ENCODE results near the gene FBXW7. TPM values are rescaled to one million over a fixed set of nuclear protein-coding genes. Genes with fewer than 3 reads are reported as not detected.

The FBXW7 gene
- total RNA-seq, 3 donors from 2014 or later, result 38.5 to 48.6 (median 39.4) TPM

DNA sequence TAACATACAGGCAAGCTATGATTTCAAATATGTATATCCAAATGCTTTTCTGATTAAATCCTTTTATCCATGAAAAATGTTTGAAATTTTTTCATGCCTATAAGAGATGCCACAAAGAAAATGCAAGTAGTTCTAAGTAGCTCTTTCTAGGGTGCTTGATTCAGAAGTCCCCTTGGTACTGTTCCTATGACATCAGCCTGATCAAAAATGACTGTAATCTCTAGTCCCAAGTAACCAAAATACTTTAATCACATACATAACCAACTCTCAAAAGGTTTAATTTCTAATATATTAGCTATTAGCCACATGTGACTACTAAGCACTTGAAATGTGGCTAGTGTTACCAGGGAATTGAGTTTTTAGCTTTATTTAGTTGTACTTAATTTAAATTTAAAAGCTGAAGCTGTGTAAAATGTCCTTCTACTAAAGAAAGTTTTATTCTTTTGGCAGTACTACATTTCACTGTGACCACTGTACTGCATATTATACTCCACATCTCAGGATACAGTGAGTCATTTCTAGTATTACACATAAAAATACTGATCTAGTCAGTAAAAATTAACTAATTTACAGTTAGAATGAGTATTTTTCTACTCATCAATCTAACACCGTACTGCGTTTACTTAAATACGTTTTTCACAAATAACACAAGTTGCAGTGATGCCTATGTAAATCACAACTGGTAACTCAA, 33.9 kb downstream of the FBXW7 start:
- no peak overlapping the region for H3K4me3 ChIP-seq
- H3K4me1 ChIP-seq (ENCODE audit: low read depth), result no peaks in the 10 kb centered on the region
- DNase-seq (no peak), ATAC-seq (no peak)
- no peaks in the 10 kb centered on the region for H3K36me3 ChIP-seq (ENCODE audit: low read depth)
- TF ChIP-seq, protein P1, sequence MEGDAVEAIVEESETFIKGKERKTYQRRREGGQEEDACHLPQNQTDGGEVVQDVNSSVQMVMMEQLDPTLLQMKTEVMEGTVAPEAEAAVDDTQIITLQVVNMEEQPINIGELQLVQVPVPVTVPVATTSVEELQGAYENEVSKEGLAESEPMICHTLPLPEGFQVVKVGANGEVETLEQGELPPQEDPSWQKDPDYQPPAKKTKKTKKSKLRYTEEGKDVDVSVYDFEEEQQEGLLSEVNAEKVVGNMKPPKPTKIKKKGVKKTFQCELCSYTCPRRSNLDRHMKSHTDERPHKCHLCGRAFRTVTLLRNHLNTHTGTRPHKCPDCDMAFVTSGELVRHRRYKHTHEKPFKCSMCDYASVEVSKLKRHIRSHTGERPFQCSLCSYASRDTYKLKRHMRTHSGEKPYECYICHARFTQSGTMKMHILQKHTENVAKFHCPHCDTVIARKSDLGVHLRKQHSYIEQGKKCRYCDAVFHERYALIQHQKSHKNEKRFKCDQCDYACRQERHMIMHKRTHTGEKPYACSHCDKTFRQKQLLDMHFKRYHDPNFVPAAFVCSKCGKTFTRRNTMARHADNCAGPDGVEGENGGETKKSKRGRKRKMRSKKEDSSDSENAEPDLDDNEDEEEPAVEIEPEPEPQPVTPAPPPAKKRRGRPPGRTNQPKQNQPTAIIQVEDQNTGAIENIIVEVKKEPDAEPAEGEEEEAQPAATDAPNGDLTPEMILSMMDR (IDR thresholded peaks at IDR 0.05), result no peak
- intact Hi-C loops (cut with DNase I, micrococcal nuclease), result loop anchor here (2.0 to 10.0 kb wide), 3 partner anchors 135 to 233 kb away; no protein-coding TSS in a partner anchor
- H3K9me3 ChIP-seq, result no peaks in the 10 kb centered on the region

DNA sequence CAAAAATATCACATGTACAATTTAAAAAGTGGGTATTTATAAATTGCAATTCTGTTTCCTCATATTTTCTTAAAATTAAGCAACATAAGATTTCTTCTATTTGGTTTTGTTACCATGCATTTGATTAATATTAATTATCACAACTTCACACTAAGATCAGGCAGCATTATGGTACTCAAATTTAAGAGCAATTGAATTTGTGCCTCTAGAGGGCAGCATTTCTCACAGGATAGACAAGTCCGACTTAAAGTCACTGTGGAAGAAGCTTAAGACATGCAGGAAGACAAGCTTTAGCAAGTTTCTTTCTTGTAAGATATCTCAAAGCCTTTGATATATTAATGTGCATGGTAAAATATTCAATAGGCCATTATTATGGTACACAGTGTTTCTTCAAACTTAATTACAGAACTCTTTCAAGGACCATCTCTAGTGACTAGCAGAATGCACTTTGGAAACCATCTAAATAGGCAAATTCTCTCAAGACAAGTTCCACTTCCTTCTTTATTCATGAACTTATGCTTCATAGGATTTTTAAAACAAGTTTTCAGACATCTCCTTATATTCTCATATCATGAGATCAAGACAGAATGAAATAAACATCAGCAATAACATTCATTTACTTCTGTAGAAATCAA, 35.0 kb downstream of the FBXW7 start:
- Histone ChIP-seq H3K4me3 (no peak overlapping the region), H3K9me3 (no peaks in the 10 kb centered on the region), H3K4me1 (ENCODE audit: low read depth) (no peaks in the 10 kb centered on the region), H3K36me3 (ENCODE audit: low read depth) (no peaks in the 10 kb centered on the region)
- ATAC-seq (peak; percentile 83), DNase-seq (peak in 1 of 3 donors; percentile 95)
- intact Hi-C loops (cut with DNase I, micrococcal nuclease), result loop anchor here (2.0 to 10.0 kb wide), 3 partner anchors 136 to 234 kb away; no protein-coding TSS in a partner anchor
- TF ChIP-seq, protein P1 (IDR thresholded peaks at IDR 0.05), result peak; percentile 69

- Histone ChIP-seq H3K36me3 (ENCODE audit: low read depth) (no peaks in the 10 kb centered on the region), H3K9me3 (no peaks in the 10 kb centered on the region), H3K4me3 (no peak overlapping the region), H3K4me1 (ENCODE audit: low read depth) (no peaks in the 10 kb centered on the region)
- TF ChIP-seq, protein P1 (IDR thresholded peaks at IDR 0.05), result no peak
- intact Hi-C loops (cut with DNase I, micrococcal nuclease), result loop anchor here (2.0 to 10.0 kb wide), 3 partner anchors 137 to 235 kb away; no protein-coding TSS in a partner anchor
- DNase-seq, result no peak
- no peak for ATAC-seq
These were observed 35.6 kb downstream of the FBXW7 start for GRCh38 chr4:152500275-152500674.

DNA sequence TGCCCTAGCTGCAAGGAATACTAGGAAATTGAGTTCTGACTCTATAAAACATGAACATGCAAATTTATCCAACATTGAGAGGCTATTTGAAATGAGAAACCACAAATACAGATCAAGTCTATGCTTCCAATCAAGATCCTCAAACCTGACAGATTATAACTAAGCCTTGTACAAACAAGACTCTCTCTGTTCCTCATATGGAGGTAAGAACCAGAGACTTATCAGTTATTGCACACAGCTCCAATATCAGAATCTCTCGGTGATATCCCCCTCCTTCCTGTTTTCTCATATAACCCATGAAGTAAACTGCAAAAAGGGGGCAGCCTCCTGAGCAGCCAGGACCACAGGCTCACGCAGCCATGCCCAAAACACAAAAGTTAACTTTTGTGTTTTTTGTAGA, 36.5 kb downstream of the FBXW7 start:
- ATAC-seq, result no peak
- Histone ChIP-seq H3K4me1 (ENCODE audit: low read depth) (no peaks in the 10 kb centered on the region), H3K4me3 (no peak overlapping the region), H3K36me3 (ENCODE audit: low read depth) (no peaks in the 10 kb centered on the region), H3K9me3 (no peaks in the 10 kb centered on the region)
- intact Hi-C loops (cut with DNase I, micrococcal nuclease), result no loop called here
- TF ChIP-seq, protein P1 (IDR thresholded peaks at IDR 0.05), result no peak
- DNase-seq, result no peak

DNA sequence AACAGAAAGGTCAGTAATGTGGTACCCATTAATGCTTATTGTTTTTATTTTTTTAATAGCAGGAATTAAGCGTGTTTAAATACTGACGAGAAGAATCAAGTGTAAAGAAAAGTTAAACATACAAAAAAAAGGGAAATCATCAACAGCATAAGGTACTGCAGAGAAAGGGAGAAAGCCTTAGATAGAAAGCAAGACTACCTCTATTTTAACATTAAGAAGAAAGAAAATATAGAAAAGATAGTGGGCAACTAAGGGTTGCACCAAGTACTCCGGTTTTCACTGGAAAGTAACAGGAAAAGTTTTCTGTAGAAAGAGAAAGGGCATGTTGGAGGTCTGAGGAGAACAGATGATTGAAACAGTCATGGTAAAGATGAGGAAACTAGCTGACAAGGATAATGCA, 41.9 kb downstream of the FBXW7 start:
- TF ChIP-seq, protein P1 (IDR thresholded peaks at IDR 0.05), result no peak
- Histone ChIP-seq H3K4me3 (no peak overlapping the region), H3K9me3 (no peaks in the 10 kb centered on the region)

More for the DNA sequence above, 41.9 kb downstream of the FBXW7 start:
- DNase-seq, result no peak
- intact Hi-C loops (cut with DNase I, micrococcal nuclease), result no loop called here
- no peaks in the 10 kb centered on the region for H3K36me3 ChIP-seq (ENCODE audit: low read depth)
- peaks cover 9% of the 10 kb centered on the region for H3K4me1 ChIP-seq (ENCODE audit: low read depth)
- no peak for ATAC-seq

Data from mucosa of descending colon (tissue), 3 donors.